Tibial nerve (tissue), 4 donors: ENCODE data around the gene SEMA6A.

ENCODE experiments used
- CTCF ChIP-seq, 5 experiments: fragments of 200-600 bp in 3 of 5; fragments of 450-650 bp in 2 of 5; sonication (generic) in 3 of 5; IDR thresholded peaks; one replicate each; pipeline ENCODE4 v1.5.1; 2016 to 2019; ENCODE audit warnings: antibody characterized with exemption in 5 of 5, mild to moderate bottlenecking in 3 of 5, moderate library complexity in 2 of 5
- EP300 ChIP-seq, 2 donors: sonication (generic); formaldehyde crosslinking; IDR thresholded peaks; one replicate each; pipeline ENCODE4 v1.6.1; 2017; ENCODE audit warnings: antibody characterized with exemption in 2 of 2, mild to moderate bottlenecking in 1 of 2
- POLR2A ChIP-seq, 2 donors: fragments of 450-650 bp; IDR thresholded peaks; one replicate each; pipeline ENCODE4 v1.6.1; 2017; ENCODE audit warnings: antibody characterized with exemption in 2 of 2, mild to moderate bottlenecking in 2 of 2, moderate library complexity in 2 of 2

- no peak for TF ChIP-seq POLR2A (IDR thresholded peaks at IDR 0.05)
- no peak for TF ChIP-seq CTCF (IDR thresholded peaks at IDR 0.05)
- TF ChIP-seq EP300 (IDR thresholded peaks at IDR 0.05), result no peak
These were observed 39.5 kb downstream of the SEMA6A start for GRCh38 chr5:116534964-116535651.
